Hematopoietic multipotent progenitor cell treated with erythropoietin and hydrocortisone succinate and interleukin-3 and kit ligand, for 6 days (in vitro differentiated cells): ENCODE data around the gene CCDC185.

ENCODE experiments used
- DNase-seq: peaks from one replicate; pipeline ENCODE4 v3.0.0-alpha.2; 2015

Gene CCDC185

GRCh38 chr1:223393275-223394214, at the start of gene CCDC185:
Gene CCDC185, plus strand, starts transcription at chr1:223393415. Its CDS starts 61 bp downstream, at chr1:223393476.
- DNase-seq: no peak

DNA sequence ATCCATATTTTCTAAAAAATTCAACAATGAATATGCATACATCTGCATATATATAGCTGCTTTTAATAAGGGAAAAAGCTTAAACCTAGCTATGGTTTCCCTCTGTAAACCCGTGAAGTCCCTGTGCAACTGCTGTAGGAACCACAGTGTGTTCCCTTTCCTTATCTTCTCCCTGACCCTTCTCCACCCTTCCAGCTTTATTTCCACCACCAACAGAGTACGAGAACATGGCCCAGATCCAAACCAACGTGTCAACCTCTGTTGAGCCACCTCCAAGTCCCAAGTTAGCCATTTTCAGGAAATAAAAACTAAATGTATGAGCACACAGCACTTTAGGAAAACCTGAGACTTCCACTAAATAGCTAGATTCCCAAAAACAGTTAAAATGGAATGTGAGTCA, 49.5 kb upstream of the CCDC185 start:
- peak; percentile 27 for DNase-seq

DNA sequence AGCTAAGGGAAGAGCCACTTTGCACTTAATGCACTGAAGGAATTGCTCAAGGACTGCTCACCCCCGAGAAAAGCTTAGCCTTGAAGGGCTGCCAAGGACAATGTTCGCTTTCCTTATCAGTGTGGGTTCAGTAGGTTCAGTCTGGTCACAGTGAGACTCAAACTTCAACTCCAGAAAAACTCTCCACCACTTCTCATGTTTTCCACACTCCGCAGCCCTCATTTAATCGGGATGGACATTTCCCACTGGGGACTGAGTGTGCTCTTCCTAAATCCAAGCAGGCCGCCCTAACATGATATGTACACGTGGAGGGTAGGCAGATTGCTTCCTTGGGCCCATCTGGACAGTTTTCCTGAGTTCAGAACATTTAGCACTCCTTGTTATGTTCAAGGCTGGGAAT, 48.7 kb upstream of the CCDC185 start:
- DNase-seq: peak; percentile 43

DNA sequence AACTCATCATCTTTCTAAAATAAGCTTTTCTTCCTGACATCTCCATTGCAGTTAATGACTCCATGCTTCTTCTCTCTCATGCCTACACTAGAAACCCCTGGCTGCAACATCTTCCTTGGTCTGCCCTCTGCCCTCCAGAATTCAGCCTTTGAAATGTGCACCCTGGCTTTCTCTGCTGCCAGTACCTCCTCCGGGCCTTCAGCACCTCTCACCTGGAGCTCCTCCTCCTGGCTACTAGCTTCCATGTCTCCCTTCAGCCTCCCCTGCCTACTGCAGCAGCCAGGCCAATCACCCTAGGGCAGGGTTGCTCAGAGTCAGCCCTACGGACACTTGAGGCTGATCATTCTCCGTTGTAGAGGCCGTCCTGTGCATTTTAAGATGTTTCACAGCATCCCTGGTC, 47.5 kb upstream of the CCDC185 start:
- DNase-seq: no peak

DNA sequence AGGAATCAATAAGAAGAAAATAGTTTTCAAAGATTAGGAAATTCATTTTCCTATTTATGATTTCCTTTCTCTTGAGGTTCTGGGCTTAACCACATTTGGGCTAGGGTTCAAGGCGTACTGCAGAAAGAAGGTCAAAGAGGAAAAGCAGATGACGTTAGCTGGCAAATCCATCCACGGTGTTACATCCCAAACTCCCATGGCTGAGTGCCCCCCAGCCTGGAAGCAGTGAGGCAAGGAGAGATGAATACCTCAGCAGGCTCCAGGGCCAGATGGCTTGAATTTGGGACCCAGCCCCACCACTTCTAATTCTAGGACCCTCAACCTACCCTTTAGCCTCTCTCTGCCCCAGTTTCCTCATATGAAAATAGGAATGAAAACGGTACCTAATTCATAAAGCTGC, 46.9 kb upstream of the CCDC185 start:
- no peak for DNase-seq

- DNase-seq: no peak
These were observed 45.6 kb upstream of the CCDC185 start for GRCh38 chr1:223347583-223347982.

- no peak for DNase-seq
These were observed 44.8 kb upstream of the CCDC185 start for GRCh38 chr1:223348439-223348838.

GRCh38 chr1:223349241-223349640, 44.0 kb upstream of the CCDC185 start:
- no peak for DNase-seq

GRCh38 chr1:223350361-223350908, 42.8 kb upstream of the CCDC185 start:
- no peak for DNase-seq

- no peak for DNase-seq
These were observed 40.3 kb upstream of the CCDC185 start for GRCh38 chr1:223352944-223353343.

GRCh38 chr1:223353939-223354338, 39.3 kb upstream of the CCDC185 start:
- no peak for DNase-seq

DNA sequence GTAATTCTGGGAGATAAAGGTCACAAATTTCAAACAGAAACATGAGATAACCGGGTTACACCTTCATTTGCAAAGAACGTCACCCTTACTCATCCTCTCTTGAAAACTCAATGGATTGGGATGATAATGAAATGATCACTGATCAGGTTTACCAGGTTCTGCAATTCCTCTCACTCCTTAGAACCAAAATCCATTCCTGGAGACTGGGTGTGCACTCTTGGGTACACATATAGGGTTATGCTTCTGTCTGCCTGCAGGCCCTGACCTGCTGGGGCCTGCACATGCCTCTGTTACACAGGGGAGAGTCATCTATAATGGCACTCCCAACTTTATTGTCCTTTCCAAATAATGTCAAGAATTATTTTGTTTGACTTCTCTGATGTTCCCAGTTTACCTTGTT, 37.5 kb upstream of the CCDC185 start:
- DNase-seq: no peak

GRCh38 chr1:223358826-223359225, 34.4 kb upstream of the CCDC185 start:
- DNase-seq: no peak

DNA sequence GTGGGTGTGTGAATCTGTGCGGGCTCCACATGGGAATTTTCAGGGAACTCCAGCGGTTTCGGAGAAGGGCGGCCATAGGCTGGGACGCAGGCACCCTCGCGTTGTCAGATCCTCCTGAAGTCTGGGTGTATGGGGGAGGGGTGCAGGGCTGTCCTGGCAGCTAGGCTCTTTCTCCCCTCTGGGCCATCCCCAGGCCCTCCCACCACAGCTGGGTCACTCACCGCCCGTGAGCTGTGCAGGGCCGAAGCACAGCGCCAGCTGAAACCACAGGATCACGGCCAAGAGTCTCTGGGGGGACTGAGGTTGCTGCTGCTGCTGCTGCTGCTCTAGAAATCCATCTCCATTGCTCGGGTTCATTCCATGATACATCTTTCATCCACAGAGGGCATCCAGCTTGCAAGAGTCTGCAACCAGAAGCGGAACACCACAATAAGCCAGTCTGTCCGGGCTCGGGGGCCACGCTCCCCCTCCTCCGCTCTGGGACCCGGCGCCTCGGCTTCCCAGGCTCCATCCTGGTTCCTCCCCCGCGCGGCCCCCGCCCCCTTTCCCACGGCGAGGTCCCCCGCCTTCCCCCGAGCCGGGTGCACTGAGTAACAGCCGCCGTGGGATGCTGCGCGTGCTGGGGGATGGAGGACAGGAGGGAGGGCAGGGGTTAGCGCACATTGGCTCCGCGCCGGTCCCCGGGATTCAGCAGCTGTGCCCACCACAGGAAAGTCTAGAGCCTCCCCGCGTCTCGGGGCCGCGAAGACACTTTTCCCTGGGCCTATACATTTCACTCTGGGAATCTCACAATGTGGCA, 30.0 kb upstream of the CCDC185 start:
- DNase-seq: no peak

- peak; percentile 35 for DNase-seq
These were observed 29.1 kb upstream of the CCDC185 start, which contains the start of gene SUSD4 for GRCh38 chr1:223363856-223364684. Gene SUSD4, minus strand, starts transcription at chr1:223364176. Its CDS starts 751 bp downstream, at chr1:223363425.

DNA sequence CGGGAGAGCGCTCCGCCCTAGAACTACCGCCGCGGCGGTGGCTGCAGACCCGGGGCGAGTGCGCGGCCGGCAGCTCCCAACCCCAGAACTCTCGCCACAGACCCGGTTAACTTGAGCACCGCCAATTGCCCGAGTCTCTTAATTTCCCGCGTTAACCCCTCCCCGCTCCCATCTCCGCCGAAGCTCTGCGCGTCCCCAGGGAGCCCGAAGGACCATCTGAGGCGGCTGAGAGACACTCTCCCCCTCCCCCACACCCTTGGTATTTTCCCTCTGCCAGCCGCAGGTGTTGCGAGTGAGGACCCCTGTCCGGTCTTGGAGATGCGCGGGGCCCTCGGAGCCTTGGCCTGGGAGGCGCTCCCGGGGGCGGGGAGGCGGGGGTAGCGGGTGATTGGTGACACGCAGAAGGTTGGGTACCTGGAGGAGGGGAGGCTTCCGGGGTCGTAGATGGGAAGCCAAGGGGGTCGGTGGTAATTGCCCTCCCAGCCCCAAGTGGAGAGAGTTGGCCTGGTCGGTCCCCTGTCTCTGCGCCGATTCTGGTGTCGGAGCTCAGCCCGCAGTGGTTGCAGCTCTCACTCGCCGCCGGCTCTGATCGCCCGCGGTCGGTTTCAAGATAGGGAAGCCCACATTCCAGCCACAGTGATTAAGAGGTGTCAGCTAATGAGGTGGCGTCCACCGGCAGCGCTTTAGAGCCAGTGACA, 28.4 kb upstream of the CCDC185 start:
- DNase-seq: peak; percentile 47

GRCh38 chr1:223374064-223374610, 19.1 kb upstream of the CCDC185 start:
- DNase-seq: no peak

DNA sequence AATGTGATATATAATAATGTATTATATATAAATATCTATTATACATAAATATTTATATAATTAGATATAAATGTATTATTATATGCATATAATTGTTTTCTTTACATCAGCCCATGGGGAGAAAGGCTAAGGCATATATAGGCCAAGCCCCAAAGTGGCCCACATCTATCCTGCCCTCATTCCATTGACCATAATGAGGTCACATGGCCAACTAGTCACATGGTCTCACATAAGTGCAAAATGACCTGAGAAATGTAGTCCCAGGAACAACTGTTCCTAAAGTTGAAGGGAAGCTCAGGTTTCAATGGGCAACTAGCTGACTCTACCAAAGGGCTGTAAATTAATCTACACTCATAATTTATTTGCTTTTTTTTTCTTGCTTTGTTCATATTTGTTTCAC, 14.5 kb upstream of the CCDC185 start:
- DNase-seq: no peak

DNA sequence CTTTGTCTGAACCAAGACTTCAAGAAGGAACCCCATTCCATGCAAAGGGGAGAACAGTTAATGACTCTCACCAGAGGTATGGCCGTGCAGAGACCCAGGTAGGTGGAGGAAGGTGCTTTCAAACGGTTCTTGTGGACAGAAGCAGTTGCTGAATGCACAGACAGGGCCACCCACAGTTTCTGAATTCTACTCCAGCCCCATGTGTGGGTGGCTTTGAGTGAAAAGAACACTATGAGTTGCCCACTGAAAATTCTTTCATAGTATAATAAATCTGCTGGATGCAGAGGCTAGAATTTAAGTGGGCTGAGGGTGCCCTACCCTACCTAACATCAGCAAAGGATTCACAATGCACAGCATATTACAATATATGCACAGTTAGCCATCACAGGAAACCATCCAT, 7.2 kb upstream of the CCDC185 start:
- DNase-seq: no peak

DNA sequence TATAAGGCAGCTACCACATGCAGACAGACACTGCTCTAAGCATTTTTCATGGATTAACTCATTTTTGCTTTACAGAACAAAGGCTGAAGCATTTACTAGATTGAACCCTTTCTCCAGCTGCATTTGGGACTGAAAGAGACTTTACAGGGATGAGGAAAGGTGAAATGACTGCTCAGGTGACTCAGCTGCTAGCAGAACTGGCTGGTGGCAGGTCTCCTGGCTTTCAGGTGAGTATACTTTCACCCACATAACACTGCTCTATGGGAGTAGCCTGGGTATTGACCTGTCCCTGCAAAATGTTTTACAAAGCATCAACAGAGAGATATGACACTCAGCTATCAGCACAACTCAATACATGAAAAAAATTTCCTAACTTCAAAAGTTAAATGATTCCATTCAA, 2.6 kb upstream of the CCDC185 start:
- no peak for DNase-seq

DNA sequence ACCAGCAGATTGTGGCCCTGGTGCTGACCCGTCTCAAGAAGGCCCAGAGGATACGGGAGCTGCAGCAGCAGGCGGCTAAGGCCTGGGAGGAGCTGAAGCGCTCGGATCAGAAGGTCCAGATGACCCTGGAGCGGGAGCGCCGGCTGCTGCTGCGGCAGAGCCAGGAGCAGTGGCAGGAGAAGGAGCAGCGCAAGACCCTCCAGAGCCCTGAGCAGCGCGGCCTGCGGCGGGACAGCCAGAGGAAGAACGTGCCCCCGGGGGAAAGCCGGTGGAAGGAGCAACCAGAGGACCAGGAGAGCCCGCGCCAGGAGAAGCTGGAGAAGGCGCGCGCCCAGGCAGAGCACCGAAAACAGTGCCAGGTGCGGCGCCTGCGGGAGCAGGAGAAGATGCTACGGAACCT, 1.0 kb downstream of the CCDC185 start:
- no peak for DNase-seq

- no peak for DNase-seq
These were observed 1.5 kb downstream of the CCDC185 start for GRCh38 chr1:223394706-223395105.
